Pulmonary artery endothelial cell (primary cell): ENCODE measurements around the gene SLC10A2. TPM values are rescaled to one million over a fixed set of nuclear protein-coding genes. Genes with fewer than 3 reads are reported as not detected.

Experiments
- total RNA-seq: library from RNA; depleted of rRNA; stranded (reverse); fragments of >200 nt; gene quantifications from 2 replicates; pipeline ENCODE4 v1.2.3, GENCODE V29; 2014

The SLC10A2 gene
- total RNA-seq, 1 donor from 2014 or later, result not detected

Other genes starting within 250 kb of the SLC10A2 start
- gene ERCC5, start 220.4 kb downstream of the SLC10A2 start, total RNA-seq, result 35.9 and 48.1 TPM in 2 replicates